Middle frontal gyrus (tissue), 1 donor: ENCODE results near the gene IMPG2.
"Not testable (repeated sequence)": the region's sequence is repeated elsewhere in the genome, so short reads cannot be mapped to it uniquely, and the experiment has no call there.

Experiments used
- DNase-seq: peaks from one replicate; pipeline ENCODE4 v3.0.0-alpha.2; 2015; ENCODE audit warnings: low spot score; ENCODE audit errors: extremely low spot score

Gene IMPG2

DNA sequence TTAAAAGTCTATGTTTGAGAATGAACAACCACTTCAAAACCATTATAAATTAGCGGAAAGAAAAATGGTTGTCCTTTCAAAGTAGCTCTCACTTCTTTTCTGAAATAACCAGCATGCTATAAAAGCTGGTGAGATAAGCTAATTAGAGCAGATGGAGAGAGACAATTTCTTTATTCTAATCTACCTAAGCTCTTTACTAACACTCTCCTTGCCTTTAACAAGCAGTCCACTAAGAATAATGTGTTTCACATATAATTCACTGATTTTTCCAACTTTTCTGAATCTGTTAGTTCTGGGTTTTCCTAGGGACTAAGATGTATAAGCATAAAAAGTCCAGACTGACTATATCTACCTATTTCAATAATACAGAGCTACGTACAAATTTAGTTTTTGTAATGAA, at the start of gene IMPG2:
TSS of gene IMPG2 (minus strand) at position 101 of the 400 bp plus-strand sequence. CDS start 203 bp downstream, outside the sequence.
- DNase-seq, result no peak

DNA sequence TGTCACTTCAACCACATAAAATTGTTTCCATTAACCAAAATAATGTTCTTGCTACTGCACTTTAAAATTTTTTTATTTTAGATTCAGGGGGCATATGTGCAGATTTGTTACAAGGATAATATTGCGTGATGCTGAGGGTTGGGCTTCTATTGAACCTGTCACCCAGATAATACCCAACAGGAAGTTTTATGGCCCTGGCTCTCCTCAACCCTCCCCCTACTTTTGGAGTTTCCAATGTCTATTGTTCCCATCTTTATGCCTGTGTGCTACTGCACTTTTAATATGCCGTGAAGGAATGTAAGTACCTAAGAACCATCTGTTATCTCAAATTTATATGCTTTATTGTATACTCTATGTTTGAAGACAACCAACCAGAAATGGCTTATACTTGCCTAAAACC, 42.0 kb upstream of the IMPG2 start:
- DNase-seq, result no peak

DNA sequence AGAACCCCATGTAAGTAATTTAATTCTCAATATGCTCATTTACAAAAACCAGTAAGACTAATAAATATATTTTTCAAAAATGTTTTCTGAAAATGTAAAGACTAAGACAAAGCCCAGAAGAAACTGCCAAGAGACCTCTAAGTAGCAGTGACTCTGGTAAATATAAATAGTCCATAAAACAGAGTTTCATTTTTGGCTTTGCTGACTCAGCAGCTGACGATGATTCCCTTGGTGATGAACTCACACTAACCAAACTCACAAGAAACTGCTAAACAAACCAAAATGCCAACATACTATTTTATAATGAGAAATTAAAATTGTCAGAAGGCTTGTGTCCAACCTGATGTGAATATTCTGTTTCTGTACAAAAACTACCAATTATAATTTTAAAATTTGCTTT, 31.5 kb upstream of the IMPG2 start:
- no peak for DNase-seq

DNA sequence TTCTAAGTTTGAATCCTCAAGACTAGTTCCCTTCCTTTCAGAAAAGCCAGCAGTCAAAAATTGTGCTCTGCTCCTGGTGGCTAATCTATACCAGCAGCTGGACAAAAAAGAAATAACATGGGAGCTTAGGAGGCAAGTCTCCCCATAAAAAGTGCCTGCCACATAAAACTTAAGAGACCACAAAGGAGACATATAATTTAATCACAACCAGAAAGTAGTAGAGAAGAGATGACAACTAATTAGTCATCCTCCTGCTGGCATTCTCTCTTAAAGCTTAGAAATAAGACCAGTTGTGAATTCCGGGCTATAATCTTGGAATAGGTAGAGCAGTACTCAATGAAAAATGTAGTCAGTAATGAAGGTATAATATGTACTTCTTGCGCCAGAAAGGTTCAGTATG, 20.2 kb upstream of the IMPG2 start:
- DNase-seq, result no peak

DNA sequence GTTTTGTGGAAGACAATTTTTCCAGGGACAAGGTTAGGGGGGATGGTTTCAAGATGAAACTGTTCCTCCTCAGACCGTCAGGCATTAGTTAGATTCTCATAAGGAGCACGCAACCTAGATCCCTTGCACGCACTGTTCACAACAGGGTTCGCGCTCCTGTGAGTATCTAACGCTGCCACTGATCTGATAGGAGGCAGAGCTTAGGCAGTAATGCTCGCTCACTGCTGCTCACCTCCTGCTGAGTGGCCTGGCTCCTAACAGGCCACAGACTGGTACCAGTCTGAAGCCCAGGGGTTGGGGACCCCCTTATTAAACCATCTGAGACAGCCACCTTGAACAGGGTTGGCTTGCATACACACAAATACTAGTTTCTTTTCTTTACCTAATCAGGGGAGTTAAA, 13.5 kb upstream of the IMPG2 start:
- DNase-seq, result no peak

DNA sequence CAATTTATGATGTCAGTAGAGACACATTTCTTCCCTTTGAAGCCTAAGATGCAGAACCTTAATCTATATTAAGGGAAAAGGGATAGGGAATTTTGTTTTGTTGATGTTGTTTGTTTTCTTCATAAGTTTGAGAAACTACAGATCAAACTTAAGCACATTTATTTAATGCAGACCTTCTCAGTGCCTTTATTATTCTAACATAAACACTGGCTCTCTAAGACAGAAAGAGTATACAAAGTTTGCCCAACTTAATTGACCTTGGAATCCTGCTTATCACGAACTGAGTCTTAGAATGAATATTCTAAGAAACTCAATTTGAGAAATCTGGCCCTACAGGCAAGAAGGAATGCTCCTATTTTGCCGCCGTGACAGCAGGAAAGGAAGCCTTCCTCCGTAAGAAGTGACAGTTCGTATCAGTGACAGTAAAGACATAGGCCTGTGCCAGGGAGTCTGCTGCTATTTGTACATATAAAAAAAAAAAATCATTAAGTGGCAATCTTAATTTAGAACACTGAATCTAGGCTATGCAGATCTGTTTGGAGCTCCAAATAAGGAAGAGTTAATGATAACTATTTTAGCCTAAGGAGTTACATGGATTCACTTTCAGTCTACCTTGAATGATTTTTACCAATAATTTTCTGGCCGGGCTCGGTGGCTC, 8.8 kb upstream of the IMPG2 start:
- no peak for DNase-seq

DNA sequence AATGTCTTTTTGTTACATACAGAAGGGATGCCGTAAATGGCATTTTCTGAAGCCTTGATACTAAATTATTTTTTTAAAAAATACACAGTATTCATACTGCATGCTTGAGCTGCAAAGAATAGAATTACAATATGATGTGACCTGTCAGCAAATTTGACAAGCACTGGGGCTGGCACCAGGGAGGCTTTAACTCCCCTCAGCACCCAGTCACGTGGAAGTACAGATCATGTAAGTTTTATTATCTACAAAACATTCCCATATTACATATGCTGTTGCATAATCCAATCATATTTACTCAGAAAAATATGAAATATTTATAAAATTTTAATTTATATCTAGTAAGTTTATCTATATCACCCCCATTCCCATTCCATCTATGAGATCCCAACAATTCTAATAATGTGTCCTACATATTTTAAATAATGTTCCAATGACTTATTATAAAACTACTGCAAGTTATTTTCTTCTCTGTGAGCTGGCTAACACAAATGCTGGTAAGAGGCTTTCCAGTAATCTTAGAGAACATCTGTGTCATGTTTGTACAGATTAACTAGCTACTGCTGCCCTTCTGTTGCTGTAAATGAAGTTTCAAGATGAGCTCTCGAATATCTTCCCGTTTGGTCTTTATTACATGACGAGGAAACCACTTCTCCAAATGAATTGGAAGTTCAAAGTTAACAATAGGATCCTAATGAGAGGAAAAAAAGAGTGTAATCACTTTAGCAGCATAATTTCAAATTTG, 5.2 kb upstream of the IMPG2 start:
- no peak for DNase-seq

DNA sequence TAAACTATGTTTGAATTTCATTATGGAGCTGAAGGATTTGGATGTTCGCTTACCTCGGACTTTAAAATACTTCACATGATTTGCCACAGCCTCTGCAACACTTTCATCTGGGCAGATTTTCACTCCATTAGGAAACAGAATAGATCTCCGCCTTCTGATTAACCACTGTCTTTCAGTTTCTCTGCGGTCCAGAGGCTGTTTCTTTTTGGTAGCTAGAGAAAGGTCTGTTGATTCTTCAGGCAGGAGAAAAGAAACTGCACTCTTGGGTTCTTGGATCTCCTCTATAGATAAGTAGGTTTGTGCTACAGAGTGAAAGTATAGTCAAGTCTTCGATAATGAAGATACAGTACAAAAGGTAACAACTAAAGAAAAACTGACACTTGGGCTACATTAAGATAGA, 844 bp downstream of the IMPG2 start:
- no peak for DNase-seq

DNA sequence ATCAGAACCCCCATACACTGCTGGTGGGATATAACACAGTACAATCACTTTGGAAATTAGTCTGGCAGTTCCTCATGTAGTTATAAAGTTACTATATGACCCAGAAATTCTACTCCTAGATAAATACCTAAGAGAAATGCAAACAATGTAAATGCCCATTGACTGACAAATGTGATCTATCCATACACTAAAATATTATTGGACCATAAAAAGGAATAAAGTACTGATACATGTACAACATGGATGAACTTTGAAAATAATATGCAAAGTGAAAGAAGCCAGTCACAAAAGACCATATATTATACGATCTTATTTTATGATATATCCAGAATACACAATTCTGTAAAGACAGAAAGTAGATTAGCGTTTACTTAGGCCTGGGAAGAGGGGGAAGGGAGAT, 7.8 kb downstream of the IMPG2 start:
- DNase-seq, result no peak

DNA sequence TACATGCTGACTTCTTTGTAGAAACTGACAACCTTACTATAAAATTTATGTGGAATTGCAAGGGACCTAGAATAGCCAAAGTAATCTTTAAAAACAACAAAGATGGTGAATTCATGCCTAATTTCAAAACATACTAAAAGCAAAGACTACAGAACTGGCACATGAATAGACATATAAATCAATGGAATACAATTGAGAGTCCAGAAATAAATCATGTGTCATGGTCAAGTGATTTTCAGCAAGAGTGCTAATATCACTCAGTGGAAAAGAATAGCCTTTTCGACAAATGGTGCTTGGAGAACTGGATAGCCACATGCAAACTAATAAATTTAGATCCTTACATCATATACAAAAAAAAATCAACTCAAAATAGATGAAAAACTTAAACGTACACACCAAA, 8.7 kb downstream of the IMPG2 start:
- no peak for DNase-seq

DNA sequence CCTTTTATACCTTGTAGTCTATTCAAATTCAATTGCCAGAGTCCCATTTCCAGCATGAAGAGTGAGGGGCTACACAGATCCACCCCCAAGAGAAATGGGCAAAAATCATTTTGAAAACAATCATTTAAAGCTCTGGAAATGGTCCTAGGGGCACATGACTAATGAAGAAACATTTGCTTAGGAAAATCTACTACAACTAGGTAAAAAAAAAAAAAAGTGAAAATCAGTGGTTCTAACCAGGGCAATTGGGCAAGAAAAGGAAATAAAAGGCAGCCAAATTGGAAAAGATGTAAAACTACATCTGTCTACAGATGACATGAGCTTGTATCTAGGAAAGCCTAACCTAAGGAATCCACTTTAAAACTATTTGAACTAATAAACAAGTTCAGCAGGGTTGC, 9.4 kb downstream of the IMPG2 start:
- no peak for DNase-seq

DNA sequence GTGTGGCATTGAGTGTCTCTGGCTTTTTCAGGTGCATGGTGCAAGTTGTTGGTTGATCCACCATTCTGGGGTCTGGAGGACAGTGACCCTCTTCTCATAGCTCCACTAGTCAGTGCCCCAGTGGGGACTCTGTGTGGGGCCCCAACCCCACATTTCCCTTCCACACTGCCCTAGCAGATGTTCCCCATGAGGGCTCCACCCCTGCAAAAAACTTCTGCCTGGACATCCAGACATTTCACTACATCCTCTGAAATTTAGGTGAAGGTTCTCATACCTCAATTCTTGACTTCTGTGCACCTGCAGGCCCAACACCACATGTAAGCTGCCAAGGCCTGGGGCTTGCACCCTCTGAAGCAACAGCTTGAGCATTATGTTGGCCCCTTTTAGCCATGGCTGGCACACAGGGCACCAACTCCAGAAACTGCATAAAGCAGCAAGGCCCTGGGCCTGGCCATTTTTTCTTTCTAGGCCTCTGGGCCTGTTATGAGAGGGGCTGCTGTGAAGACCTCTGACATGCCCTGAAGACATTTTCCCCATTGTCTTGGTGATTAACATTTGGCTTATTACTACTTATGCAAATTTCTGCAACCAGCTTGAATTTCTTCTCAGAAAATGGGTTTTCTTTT, 12.1 kb downstream of the IMPG2 start:
- DNase-seq, result not testable (repeated sequence)

DNA sequence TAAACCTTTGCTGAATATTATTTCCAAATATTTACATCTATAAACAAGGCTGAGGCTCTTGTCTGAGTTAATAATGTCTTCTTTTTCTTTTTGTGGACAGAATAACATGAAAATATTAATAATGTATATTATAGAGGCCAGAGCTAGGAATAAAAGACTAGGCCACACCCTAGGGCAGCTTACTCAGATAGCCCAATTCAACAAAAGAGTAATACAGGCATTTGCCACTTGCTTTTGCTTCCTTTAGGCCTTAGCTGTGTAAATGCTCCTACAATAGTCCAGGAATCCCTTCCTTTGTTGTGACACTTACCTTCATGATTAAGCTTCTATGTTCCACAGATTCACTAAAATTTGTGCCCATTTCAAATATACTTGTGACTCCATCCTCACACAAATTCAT, 16.5 kb downstream of the IMPG2 start:
- no peak for DNase-seq

DNA sequence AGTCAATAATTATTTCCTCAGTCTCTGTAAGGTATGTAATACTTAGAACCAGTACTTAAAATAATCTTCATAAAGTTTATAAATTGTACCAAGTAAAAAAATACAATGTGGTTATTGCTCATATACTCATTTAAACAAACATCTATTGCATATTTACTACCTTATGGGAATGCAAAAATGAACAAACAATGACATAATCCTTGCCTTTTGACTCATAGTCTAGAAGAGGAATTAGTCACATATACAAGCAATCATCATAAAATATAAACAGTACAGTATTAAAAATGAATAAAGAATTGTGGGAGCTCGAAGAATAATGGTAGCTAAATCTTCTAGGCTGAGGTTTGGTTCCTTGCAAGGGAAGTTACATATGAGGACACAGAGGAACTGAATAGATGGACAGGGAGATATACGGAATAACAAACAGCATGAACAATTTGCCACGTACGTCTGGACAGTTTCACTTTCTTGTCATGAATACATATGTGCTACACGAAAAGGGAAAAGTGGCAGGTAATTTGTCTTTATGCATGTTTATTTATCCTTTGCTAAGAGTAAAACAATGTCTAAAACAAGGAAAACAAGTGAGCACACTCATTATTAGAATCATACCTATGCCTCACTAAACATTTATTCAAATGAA, 17.2 kb downstream of the IMPG2 start:
- no peak for DNase-seq

DNA sequence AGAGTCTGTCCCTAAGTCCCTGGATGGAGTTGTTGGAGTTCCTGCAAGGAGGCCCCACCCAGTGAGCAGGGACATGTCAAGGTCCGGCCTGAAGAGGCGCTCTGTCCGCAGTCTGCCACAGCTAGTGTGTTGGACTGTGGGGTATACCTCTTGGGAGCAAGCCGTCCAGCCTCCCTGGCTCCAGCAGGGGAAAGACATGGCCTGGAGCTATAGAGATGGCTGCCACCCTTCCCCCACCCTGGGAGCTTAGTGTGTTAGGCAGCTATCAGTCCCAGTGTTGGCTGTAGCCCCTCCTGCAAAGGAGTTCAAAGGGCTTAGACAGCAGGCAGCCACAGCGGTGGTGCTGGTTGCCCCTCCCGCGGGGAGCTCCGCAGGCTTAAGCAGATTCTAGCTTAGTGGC, 20.3 kb downstream of the IMPG2 start:
- no peak for DNase-seq

DNA sequence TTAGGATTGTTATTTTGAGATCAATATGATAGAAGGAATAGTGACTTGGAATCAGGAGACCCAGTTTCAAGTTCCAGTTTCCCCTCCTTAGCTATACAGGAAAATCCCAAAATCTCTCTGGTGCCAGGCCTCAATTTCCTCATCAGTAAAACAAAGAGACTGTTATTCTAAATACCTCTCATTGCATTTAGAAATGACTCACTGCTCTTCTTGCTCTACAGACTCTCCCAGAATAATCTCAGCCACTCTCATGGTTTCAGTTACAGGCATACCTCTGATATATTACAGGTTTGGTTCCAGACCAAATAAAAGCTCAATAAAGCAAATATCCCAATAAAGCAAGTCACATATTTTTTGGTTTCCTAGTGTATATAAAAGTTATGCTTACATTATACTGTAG, 28.3 kb downstream of the IMPG2 start:
- no peak for DNase-seq

DNA sequence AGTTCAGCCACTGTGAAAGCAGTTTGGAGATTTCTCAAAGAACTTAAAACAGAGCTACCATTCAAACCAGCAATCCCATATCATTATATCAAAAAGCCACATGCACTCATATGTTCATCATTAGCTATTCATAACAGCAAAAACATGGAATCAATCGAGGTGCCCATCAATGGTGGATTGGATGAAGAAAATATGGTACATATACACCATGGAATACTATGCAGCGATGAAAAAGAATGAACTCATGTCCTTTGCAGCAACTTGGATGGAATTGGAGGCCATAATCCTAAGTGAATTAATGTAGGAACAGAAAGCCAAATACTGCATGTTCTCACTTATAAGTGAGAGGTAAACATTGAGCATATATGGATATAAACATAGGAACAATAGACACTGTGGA, 32.1 kb downstream of the IMPG2 start:
- no peak for DNase-seq

DNA sequence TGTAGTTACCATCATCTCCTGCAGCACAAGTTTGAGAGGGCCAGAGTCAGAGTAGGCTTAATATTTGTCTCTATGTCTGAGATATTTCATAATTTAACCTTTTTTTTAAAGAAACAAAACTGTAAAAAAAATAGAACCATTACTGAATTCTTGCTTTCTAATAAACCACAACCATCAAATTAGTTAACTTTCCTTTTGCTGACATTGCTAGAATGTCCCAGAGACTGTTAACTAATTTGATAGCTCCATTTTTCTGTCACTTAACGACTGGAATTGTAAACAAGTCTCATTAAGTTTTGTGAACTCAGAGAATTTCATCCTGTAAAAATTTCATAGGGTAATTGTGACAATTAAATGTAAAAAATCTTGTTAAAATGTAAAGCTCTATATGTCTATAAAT, 35.6 kb downstream of the IMPG2 start:
- DNase-seq, result no peak

DNA sequence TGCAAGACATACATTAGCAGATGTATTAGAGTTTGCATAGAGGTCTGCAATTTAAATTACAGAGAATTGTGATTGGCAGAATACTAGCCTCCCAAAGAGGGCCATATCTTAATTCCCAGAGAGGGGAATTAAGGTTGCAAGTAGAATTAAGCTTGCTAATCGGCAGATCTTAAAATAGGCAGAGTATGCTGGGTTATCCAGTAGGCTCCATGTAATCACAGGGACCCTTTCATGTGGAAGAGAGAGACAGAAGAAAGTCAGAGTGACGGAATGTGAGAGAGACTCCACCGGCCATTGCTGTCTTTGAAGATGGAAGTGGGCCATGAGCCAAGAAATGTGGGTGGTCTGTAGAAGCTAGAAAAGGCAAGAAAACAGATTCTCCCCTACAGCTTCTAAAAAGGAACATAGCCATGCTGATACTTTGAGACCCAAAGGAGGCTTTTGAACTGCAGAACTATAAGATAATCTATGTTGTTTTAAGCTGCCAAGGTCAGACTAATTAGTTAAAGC, 38.8 kb downstream of the IMPG2 start:
- DNase-seq, result no peak

DNA sequence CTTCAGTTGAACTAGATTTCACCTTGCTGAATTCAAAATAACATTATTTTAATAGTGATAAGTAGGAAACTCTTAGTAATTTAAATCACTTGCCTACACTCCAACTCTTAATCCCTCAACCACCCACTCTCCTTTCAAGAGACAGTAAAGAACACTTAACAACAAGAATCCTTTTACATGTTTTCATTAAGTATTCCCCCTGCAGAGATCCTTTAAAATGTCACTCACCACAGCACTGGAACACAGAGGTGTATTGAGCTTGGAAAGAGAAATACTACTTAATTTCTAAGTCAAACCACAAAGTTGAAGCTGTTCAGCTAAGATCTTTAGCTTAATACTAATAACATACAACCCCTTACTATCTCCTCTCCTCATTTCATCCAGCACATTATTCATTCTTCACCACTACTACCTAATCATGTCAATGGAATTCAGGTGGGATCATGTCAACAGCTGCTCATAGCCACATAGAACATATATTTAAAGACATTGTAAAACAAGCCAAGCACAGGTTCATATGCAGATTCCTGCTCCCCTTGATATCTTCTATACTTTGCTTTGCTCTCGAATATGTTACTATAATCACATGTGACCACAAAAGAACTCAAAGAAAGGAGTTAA, 40.5 kb downstream of the IMPG2 start:
- no peak for DNase-seq

DNA sequence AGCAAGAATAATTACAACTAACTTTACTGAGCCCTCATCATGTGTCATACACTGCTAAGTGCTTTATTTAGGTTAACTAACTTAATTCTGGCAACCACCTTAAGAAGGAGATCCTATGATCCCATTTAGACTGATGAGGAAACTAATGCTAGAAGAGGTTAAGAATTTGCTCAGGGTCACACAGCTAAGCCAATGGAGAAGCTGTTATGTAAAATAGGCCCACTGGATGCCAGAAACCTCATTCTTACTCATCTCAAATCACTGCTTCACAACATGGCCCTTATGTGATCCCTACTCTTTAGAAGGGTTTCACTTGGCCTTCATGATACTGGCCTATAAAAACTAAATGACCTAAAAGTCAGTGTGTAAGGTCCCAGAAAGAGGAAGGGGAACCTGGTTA, 41.2 kb downstream of the IMPG2 start:
- no peak for DNase-seq

DNA sequence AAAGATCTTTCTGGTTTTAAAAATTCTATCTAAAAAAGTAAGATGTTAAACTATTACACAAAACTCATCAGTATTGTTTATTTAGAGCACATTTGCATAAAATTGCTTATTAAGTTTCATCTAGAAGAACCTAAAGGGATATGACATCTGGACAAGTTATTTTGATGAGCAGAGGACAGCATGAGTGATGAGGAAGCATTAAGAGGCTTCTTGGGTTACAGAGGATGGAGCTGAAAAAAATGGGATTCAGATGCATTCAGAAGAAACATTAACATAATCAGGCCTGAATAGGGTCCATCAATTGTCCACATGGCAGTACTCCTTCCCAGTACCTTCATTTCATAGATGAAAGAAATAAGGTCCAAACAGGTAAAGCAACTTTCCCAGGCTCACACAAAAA, 41.6 kb downstream of the IMPG2 start:
- no peak for DNase-seq
